Lung (tissue), 12 donors: Measurements from ENCODE around the gene ETNK2. TPM values are rescaled to one million over a fixed set of nuclear protein-coding genes. Genes with fewer than 3 reads are reported as not detected.

Source experiments
- ATAC-seq: fragments of 200-7000 bp; cut with Tn5 transposase; one replicate; pipeline ENCODE4 v1.9.1; 2020; ENCODE audit warnings: moderate number of reproducible peaks; ENCODE audit not compliant: insufficient read depth, low FRiP score
- DNase-seq, 3 donors: peaks; one replicate each; pipeline ENCODE4 v3.0.0-alpha.2; 2013 to 2017
- H3K27ac ChIP-seq, 2 donors: one replicate each; pipeline ENCODE4 v1.5.1; 2013; ENCODE audit warnings: mild to moderate bottlenecking in 2 of 2, moderate library complexity in 2 of 2, control low read depth in 1 of 2, inconsistent platforms in 1 of 2, low read depth in 1 of 2, low read length in 1 of 2
- H3K27me3 ChIP-seq, 3 donors: one replicate each; pipeline ENCODE4 v1.5.1; 2013; ENCODE audit warnings: low read length in 2 of 3; ENCODE audit not compliant: control insufficient read depth in 3 of 3, insufficient read depth in 3 of 3
- H3K36me3 ChIP-seq, 4 donors: one replicate each; pipeline ENCODE4 v1.5.1; 2013; ENCODE audit warnings: low read length in 4 of 4, mild to moderate bottlenecking in 1 of 4, moderate library complexity in 1 of 4; ENCODE audit not compliant: control insufficient read depth in 4 of 4, insufficient read depth in 4 of 4
- H3K4me1 ChIP-seq, 5 donors: one replicate each; pipeline ENCODE4 v1.5.1; 2013; ENCODE audit warnings: low read length in 5 of 5, mild to moderate bottlenecking in 2 of 5, moderate library complexity in 1 of 5; ENCODE audit not compliant: control insufficient read depth in 5 of 5, insufficient read depth in 5 of 5
- H3K4me3 ChIP-seq: one replicate; pipeline ENCODE4 v1.5.1; 2013; ENCODE audit warnings: mild to moderate bottlenecking, control low read depth, moderate library complexity
- H3K9ac ChIP-seq, 2 donors: one replicate each; pipeline ENCODE4 v1.5.1; 2013; ENCODE audit warnings: low read length in 2 of 2, control low read depth in 1 of 2; ENCODE audit not compliant: insufficient read depth in 1 of 2
- H3K9me3 ChIP-seq, 4 donors: one replicate each; pipeline ENCODE4 v1.5.1; 2013; ENCODE audit warnings: low read length in 3 of 4, mild to moderate bottlenecking in 1 of 4, moderate library complexity in 1 of 4; ENCODE audit not compliant: control insufficient read depth in 4 of 4, insufficient read depth in 3 of 4
- CTCF ChIP-seq: IDR thresholded peaks from 2 replicates; pipeline ENCODE4 v1.5.1; 2012; ENCODE audit warnings: mild to moderate bottlenecking; ENCODE audit errors: control extremely low read depth, extremely low read depth
- WGBS, 2 donors: extraction: QIAGEN DNeasy Blood & Tissue Kit; methylation state at CpG; one replicate each; pipeline ENCODE4 v1.1.7; 2013; 5-methylcytosine and 5-hydroxymethylcytosine counted together
- polyA plus RNA-seq, 2 donors: library from polyadenylated mRNA; stranded (reverse); fragments of 200-250 nt; gene quantifications; one replicate each; pipeline ENCODE4 v1.2.1, GENCODE V29; 2013
- total RNA-seq, 2 donors: library from RNA; depleted of rRNA in 1 of 2; stranded (reverse); fragments of >200 nt in 1 of 2; gene quantifications; one replicate each; pipeline ENCODE4 v1.2.1, GENCODE V29; 2014 to 2021
- donor health status: control.
- donor health status: control.
- donor health status: Bipolar disorder and iron deficiency.
- donor health status: healthy.
- donor health status: DM: yes; HTN: yes; CAD: no.

Gene ETNK2
- total and polyA plus RNA-seq, 4 donors: 2.2 to 5.8 (median 3.9) TPM

GRCh38 chr1:204123376-204123775 is 28.5 kb downstream of the ETNK2 start:
- Histone ChIP-seq H3K9ac (no peak overlapping the region), H3K9me3 (no peaks in the 10 kb centered on the region), H3K27ac (peak overlapping the region in 1 of 2 donors; percentile 4), H3K4me1 (peaks cover 0 to 23% (median 10%) of the 10 kb centered on the region in 5 donors), H3K36me3 (peaks cover 0 to 45% (median 36%) of the 10 kb centered on the region in 4 donors), H3K4me3 (no peak overlapping the region), H3K27me3 (no peaks in the 10 kb centered on the region)
- no peak for ATAC-seq
- no peak for DNase-seq
- no peak for TF ChIP-seq CTCF
- WGBS, 2 donors: 72 to 81% methylated on average over 9 of the region's 9 CpGs

GRCh38 chr1:204121840-204122555 is 29.8 kb downstream of the ETNK2 start:
- Histone ChIP-seq H3K27ac (no peak overlapping the region), H3K9ac (no peak overlapping the region), H3K4me3 (no peak overlapping the region), H3K4me1 (peaks cover 0 to 21% (median 5%) of the 10 kb centered on the region in 5 donors), H3K27me3 (no peaks in the 10 kb centered on the region), H3K36me3 (peaks cover 0 to 50% (median 38%) of the 10 kb centered on the region in 4 donors), H3K9me3 (no peaks in the 10 kb centered on the region)
- no peak for DNase-seq
- ATAC-seq: no peak
- WGBS, 2 donors: 90 to 93% methylated on average over 17 of the region's 17 CpGs
- no peak for TF ChIP-seq CTCF

- Histone ChIP-seq H3K9ac (no peak overlapping the region), H3K4me3 (no peak overlapping the region), H3K27ac (no peak overlapping the region), H3K27me3 (no peaks in the 10 kb centered on the region), H3K4me1 (peaks cover 0 to 6% (median 0%) of the 10 kb centered on the region in 5 donors), H3K36me3 (peaks cover 0 to 32% (median 21%) of the 10 kb centered on the region in 4 donors), H3K9me3 (no peaks in the 10 kb centered on the region)
- no peak for TF ChIP-seq CTCF
- WGBS, 2 donors: 92 to 97% methylated on average over 4 of the region's 4 CpGs
- ATAC-seq (no peak), DNase-seq (no peak)
Observed at GRCh38 chr1:204116539-204116938, 35.3 kb downstream of the ETNK2 start.
